GM12878 (cell line): Measurements from ENCODE around the gene LOXL3.

Experiments used
- CBX3 ChIP-seq: fragments of 200-600 bp; sonication (generic); IDR thresholded peaks from 2 replicates; pipeline ENCODE4 v1.6.1; 2016; ENCODE audit warnings: low read depth, borderline replicate concordance
- CTCF ChIP-seq, 3 experiments: IDR thresholded peaks in 2 of 3; conservative IDR thresholded peaks in 1 of 3; 2 replicates each; pipeline ENCODE4 v1.5.1; 2011; ENCODE audit warnings: low read depth in 3 of 3, low read length in 3 of 3, mild to moderate bottlenecking in 3 of 3, control low read depth in 2 of 3, moderate library complexity in 2 of 3, inconsistent platforms in 1 of 3, mixed read lengths in 1 of 3; ENCODE audit not compliant: control insufficient read depth in 2 of 3, insufficient read depth in 1 of 3; ENCODE audit errors: extremely low read depth in 1 of 3
- EED ChIP-seq: sonication (generic); IDR thresholded peaks from 2 replicates; pipeline ENCODE4 v1.6.1; 2016; ENCODE audit warnings: antibody characterized with exemption, low read depth
- NRF1 ChIP-seq: conservative IDR thresholded peaks from 2 replicates; pipeline ENCODE4 v1.6.1; 2011; ENCODE audit warnings: mild to moderate bottlenecking, low read depth, low read length, improper control_type of control experiment
- POLR2A ChIP-seq: IDR thresholded peaks from 2 replicates; pipeline ENCODE4 v1.6.1; 2011; ENCODE audit warnings: low read depth, mild to moderate bottlenecking, low read length
- SMC3 ChIP-seq: IDR thresholded peaks from 2 replicates; pipeline ENCODE4 v1.6.1; 2011; ENCODE audit warnings: low read length, improper control_type of control experiment, borderline replicate concordance
- SP1 ChIP-seq: IDR thresholded peaks from one replicate; pipeline ENCODE4 v1.6.1; 2011; ENCODE audit warnings: low read depth, low read length
- TF ChIP-seq, protein P1 (sequence below): IDR thresholded peaks from 2 replicates; pipeline ENCODE4 v1.6.1; 2011; ENCODE audit warnings: low read depth, low read length, improper control_type of control experiment, borderline replicate concordance

GRCh38 chr2:74585406-74586185, 31.9 kb upstream of the LOXL3 start:
- peak in 2 of 3 experiments; percentile 27 to 34; a peak in 4 of 6 replicates for TF ChIP-seq CTCF (IDR thresholded peaks at IDR 0.05 in 2 of 3, conservative IDR thresholded peaks at IDR 0.05 in 1 of 3; ENCODE audit: control insufficient read depth in 2 of 3, extremely low read depth in 1 of 3, insufficient read depth in 1 of 3, low read depth in 3 of 3, low read length in 3 of 3)
- no peak for TF ChIP-seq POLR2A
- TF ChIP-seq EED: no peak
- TF ChIP-seq, protein P1, sequence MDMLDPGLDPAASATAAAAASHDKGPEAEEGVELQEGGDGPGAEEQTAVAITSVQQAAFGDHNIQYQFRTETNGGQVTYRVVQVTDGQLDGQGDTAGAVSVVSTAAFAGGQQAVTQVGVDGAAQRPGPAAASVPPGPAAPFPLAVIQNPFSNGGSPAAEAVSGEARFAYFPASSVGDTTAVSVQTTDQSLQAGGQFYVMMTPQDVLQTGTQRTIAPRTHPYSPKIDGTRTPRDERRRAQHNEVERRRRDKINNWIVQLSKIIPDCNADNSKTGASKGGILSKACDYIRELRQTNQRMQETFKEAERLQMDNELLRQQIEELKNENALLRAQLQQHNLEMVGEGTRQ: no peak
- TF ChIP-seq CBX3: no peak
- no peak for TF ChIP-seq SP1
- TF ChIP-seq NRF1: no peak
- TF ChIP-seq SMC3: peak; percentile 16; the same call in 1 of the 2 replicates
